Mononuclear cell (primary cell): ENCODE results near the gene CDHR5. TPM values are rescaled to one million over a fixed set of nuclear protein-coding genes. Genes with fewer than 3 reads are reported as not detected.

Experiments
- H3K27me3 ChIP-seq: 2 replicates; pipeline ENCODE4 v1.6.0; 2011; ENCODE audit warnings: low read length, control low read depth; ENCODE audit not compliant: insufficient read depth
- H3K4me1 ChIP-seq: 2 replicates; pipeline ENCODE4 v1.5.1; 2011; ENCODE audit warnings: mild to moderate bottlenecking, low read length, control low read depth; ENCODE audit not compliant: insufficient read depth
- H3K4me3 ChIP-seq: 2 replicates; pipeline ENCODE4 v1.5.1; 2011; ENCODE audit warnings: mild to moderate bottlenecking, low read length, moderate library complexity
- H3K9me3 ChIP-seq: 2 replicates; pipeline ENCODE4 v1.5.1; 2011; ENCODE audit warnings: low read depth, mild to moderate bottlenecking, control low read depth, low read length
- total RNA-seq: library from RNA; depleted of rRNA; stranded (reverse); fragments of >200 nt; gene quantifications from one replicate; pipeline ENCODE4 v1.2.3, GENCODE V29; 2012

CDHR5 gene
- total RNA-seq, 1 donor: 0.10 TPM

DNA sequence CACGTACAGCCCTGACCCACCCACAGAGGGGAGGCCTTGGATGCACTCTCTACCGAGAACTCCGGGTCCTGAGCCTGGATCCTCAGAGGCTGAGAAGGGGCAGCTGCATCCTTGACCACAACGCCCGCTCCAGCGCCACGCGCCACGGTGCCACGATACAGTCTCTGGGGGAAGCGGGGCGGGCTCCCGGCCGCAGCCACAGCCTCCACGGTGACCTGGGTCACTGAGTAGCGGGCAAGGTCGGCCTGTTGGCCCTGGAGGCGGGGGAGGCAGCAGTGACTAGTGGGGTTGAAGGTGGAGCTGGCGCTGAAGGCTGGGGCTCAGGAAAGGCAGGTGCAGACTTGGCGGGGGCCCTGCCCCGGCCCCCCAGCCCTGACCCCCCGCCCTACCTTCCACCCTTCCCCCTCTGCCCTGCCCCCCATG lies 5.1 kb downstream of the CDHR5 start:
- Histone ChIP-seq H3K9me3 (no peaks in the 10 kb centered on the region), H3K4me3 (no peak overlapping the region), H3K4me1 (peaks cover 18% of the 10 kb centered on the region), H3K27me3 (no peaks in the 10 kb centered on the region)

DNA sequence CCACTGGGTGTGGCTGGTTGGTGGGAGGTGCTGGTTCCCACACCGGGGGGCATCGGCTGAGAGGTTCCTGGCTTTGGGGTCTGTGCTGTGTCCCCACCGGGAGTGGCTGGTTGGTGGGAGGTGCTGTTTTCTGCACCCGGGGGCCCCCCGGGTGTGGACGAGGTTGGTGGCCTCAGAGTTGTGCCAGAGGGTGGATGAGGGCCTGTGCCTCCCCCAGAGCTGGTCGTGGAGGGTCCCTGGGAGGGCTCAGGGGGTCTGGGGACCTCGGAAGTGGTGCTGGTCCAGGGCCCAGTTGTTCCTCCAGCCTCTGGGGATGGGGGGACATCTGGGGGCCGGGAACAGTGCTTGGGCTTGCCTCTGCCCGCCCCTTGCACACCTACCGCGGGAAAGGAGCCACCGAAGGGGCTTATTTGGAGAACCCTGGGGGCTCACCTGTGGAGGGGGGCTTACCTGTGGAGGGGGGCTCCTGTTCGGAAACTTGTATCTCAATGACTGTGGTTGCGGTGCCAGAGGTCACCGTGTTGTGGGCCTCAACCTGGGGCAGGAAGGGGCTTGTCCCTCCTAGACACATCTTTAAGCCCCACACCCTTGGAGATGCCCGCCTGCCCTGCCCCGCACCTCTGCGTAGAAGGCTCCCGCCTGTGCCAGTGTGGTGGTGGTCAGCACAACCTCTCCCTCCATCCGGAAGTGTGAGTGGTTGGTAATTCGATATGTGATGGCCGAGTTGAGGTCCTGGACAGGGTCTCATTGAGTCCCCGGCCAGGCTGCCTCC lies 5.7 kb downstream of the CDHR5 start:
- H3K9me3 ChIP-seq: no peaks in the 10 kb centered on the region

DNA sequence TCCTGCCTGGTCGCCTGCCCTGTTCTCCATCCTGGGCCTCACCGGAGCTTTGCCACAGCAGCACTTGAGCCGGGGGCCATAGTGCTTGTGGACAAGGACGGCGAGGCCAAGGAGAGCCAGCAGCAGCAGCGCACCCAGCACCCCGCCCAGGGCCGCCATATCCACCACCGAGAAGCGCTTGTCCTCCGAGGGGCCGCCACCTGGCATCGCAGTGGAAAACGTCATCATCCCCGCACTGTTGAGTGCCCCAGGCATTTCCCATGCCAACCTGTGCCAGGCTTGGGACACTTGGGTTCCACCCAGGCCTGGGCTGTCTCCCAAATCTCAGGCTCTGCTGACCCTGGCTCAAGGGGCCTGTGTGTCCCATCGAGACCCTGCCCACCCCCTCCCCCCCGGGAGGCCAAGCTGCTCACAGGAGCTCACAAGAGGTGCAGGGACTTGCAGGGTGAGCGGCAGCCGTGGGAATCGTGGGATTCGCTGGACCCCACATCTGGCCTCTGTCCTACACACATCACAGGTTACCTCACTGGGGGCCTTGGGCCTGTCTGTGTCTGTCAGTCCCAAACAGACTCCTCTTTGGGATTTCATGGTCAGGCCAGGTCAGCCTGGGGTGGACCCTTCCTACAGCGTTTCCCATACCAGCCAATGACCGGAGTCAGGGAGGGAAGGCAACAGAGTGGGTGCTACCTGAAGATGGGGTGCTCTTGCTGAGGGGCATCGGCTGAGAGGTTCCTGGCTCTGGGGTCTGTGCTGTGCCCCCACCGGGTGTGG lies 6.7 kb downstream of the CDHR5 start:
- no peaks in the 10 kb centered on the region for H3K9me3 ChIP-seq
- no peak overlapping the region for H3K4me3 ChIP-seq
- H3K4me1 ChIP-seq: peaks cover 31% of the 10 kb centered on the region
- H3K27me3 ChIP-seq: no peaks in the 10 kb centered on the region

More for the DNA sequence above, 5.7 kb downstream of the CDHR5 start:
- H3K4me3 ChIP-seq: no peak overlapping the region
- H3K4me1 ChIP-seq: peaks cover 24% of the 10 kb centered on the region
- no peaks in the 10 kb centered on the region for H3K27me3 ChIP-seq

DNA sequence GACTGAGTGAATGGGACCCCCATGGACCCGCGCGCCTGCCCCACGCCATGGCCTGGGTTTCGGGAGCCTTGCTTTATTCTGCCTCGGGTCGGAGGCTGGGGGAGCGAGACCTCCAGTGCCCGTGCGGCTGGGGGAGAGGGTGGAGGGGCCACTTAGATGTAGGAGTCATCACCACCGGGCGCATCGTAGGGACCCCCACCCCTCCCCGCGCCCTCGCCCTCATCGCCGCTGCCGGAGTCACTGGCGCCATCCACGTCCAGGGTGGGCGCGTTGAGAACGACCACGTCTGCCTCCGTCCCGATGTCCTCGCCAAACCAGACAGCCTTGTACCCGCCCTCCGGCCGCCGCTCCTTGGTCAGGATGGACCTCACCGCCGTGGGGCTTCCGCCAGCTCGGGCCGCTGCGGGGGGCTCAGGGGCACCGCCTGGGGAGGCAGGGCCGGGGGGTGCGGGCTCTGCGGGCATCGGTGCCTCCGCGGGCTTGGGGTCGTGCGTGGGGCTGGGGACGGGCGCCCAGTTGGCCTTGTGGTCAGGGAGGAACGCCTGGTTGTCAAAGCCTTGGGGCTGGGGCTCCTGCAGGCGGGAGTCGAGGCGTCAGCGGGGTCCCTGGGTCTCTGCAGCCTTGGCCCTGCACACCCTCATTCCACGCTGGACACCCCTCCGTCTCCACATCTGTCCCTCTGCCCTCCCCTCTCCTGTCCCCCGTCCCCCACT lies 7.4 kb downstream of the CDHR5 start:
- Histone ChIP-seq H3K4me3 (no peak overlapping the region), H3K27me3 (no peaks in the 10 kb centered on the region), H3K4me1 (peaks cover 34% of the 10 kb centered on the region), H3K9me3 (no peaks in the 10 kb centered on the region)

DNA sequence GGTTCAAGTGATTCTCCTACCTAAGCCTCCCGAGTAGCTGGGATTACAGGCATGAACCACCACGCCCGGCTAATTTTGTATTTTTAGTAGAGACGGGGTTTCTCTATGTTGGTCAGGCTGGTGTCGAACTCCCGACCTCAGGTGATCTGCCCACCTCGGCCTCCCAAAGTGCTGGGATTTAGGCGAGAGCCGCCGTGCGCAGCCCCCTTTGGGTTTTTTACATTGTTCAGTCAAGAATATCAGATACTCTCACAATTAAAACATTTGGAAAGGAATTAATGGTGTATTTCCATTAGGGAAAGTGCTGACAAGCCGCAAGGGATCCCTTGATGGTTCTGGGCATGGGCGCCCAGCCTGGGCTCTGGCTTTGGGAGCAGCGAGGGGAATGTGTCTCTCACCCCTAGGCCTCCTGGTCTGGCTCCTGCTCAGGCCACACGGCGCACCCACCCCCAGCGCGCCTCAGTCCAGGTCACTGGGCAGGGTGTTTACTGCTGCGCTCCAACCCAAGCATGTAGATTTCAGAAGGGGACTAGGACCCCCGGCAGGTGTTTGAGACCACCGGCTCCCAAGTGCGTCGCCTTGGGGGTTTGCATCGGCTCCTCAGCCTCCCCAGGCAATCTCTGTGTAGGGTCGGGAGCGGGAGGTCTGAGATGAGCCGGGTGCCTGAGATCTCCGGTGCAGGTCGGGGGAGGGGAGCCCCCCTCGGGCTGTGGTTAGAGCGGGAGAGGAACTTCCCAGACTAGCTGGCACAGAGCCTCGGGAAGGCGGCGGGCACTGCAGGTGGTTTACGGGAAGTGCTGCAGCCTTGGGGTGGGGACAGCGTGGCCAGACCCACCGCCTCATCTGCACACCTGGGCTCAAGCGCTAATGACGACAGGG lies 8.2 kb downstream of the CDHR5 start:
- H3K4me1 ChIP-seq: peaks cover 34% of the 10 kb centered on the region
- H3K4me3 ChIP-seq: peak overlapping the region; percentile 87
- no peaks in the 10 kb centered on the region for H3K9me3 ChIP-seq
- no peaks in the 10 kb centered on the region for H3K27me3 ChIP-seq

DNA sequence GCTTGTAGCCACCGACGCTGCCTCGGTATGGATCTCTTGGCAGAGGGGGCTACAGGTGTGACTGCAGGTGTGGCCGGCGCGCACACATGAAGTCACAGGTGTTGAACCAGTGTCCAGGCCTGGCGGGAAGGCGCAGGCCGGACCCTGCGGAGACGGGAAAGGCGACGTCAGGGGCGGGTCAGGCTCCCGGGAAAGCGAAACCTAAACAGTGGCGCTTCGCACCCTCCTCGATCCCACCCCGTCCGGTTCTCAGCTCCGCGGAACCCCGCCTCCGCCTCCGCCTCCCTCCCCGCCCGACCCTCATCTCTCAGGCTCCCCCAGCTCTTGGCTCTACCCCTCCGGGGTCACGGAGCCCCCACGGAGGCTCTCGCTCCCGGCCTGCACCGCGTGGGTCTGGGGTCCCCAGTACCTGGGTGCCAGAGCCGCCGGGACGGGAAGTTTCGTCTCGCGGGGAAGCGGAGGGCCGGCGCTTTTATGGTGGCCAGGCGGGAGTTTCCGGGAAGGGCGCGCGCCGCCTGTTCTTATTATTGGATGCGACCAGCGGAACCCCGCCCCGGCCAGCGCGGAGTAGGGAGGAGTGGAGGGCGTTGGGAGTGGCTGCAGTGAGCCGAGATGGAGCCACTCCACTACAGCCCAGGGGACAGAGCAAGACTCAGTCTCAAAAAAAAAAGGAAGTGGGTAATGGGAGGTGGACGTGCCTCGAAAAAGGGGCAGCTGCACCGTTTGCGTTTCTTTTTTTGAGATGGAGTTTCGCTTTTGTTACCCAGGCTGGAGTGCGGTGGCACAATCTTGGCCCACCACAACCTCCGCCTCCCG lies 9.0 kb downstream of the CDHR5 start, which contains the start of gene IRF7:
IRF7 (minus strand) TSS at position 447 of the 816 bp plus-strand sequence. CDS start 586 bp downstream, outside the sequence.
- H3K9me3 ChIP-seq: no peaks in the 10 kb centered on the region
- no peaks in the 10 kb centered on the region for H3K27me3 ChIP-seq
- peaks cover 34% of the 10 kb centered on the region for H3K4me1 ChIP-seq
- H3K4me3 ChIP-seq: peak within 1 kb of the TSS; percentile 87

DNA sequence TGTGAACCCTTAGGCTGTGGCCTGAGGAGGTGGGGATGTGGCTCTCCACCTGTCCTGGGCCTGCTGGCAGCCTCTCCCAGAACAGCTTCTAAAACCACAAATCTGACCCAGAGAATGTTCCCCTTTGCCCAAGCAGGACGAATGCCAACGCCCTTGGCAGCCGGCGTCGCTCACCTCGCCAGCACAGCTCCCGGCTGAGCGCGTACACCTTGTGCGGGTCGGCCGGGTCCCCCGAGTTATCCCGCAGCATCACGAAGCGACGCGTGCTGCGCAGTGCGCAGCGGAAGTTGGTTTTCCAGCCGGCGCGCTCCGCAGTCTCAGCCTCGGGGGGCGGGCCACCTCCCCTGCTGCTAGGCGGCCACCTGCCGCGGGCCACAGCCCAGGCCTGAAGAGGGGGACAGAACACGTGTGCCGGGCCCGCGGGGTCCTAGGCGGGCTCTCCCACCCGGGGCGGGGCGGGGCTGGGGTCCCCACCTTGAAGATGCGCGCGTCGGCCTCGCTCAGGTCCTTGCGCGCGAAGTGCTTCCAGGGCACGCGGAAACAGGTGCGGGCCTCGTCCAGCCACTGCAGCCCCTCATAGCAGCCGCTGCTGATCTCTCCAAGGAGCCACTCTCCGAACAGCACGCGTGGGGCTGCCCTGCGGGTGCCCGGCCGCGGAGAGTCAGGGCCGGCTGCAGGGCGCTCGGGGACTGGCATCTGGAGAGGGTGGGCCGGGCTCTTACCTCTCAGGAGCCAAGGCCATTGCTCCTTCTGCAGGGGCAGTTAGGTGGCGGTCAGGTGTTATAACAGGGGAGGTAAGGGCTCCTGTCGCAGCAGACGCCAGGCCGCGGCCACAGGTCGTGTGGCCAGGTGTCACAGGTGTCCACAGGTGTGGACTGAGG lies 9.9 kb downstream of the CDHR5 start:
- Histone ChIP-seq H3K4me1 (peaks cover 34% of the 10 kb centered on the region), H3K27me3 (no peaks in the 10 kb centered on the region), H3K9me3 (no peaks in the 10 kb centered on the region), H3K4me3 (peak overlapping the region; percentile 87)

DNA sequence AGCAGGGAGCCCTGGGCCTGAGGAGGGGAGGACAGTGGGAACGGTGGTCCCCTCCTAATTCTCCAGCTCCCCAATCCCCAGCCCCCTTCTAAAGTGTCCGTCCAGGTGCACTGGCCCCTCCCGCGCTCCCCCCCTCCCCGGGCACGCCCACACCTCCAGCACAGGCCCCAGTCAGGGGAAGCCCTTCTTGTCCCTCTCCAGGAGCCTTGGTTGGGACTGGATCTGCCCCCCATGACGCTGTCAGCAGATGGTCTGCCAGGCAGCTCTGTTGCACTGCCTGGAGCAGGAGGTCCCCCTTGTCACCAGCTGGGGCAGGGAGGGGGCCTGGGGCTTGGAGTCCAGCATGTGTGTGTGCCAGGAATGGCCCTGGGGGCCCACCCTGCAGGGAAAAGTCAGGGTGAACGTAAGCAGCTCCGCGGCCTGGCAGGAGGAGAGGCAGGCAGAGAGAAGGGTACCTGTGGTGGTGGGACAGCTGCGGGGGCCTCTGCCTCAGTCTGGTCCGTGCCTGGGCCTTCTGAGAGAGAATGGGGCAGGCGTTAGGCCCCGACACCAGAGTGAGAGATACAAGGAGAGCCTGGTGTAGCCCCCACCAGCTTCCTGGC lies 10.6 kb downstream of the CDHR5 start:
- Histone ChIP-seq H3K4me3 (peak overlapping the region; percentile 87), H3K27me3 (no peaks in the 10 kb centered on the region), H3K4me1 (peaks cover 34% of the 10 kb centered on the region)

DNA sequence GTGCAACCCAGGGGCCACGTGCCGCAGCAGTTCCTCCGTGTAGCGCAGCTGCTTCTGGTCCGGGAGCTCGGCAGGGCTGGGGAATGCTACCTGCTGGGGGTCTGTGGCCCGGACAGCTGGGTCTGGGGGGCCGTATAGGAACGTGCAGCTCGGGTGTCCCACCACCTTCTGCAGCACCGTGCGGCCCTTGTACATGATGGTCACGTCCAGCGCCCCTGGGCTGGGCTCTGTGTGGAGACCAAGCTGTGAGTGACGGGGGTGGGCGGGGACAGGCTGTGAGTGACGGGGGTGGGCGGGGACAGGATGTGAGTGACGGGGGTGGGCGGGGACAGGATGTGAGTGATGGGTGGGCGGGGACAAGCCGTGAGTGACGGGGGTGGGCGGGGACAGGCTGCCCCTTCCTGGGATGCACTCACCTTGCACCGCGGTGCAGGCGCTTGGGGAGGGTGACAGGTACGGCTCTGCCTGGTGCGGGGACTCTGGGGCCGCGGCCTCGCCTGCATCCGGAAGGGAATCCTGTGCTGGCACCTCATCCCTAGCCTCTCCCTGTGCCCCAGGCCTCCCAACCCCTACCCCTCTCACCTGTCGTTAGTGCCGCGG lies 11.3 kb downstream of the CDHR5 start:
- H3K9me3 ChIP-seq: no peaks in the 10 kb centered on the region
- no peak overlapping the region for H3K4me3 ChIP-seq
- peaks cover 34% of the 10 kb centered on the region for H3K4me1 ChIP-seq
- H3K27me3 ChIP-seq: no peaks in the 10 kb centered on the region

More for the DNA sequence above, 10.6 kb downstream of the CDHR5 start:
- no peaks in the 10 kb centered on the region for H3K9me3 ChIP-seq

DNA sequence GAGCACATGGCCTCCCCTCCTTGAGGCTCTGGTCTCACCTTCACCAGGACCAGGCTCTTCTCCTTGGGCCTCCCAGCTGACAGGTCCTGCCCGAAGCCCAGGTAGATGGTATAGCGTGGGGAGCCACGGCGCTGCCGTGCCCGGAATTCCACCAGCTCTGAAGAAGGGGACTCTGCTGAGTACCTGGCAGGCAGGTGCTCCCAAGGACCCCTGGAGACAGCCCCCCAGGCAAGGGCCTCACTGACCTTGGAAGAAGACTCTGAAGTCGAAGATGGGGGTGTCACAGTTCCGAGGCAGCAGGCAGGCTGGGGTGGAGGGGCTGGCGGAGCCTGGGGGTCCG lies 11.8 kb downstream of the CDHR5 start:
- Histone ChIP-seq H3K27me3 (no peaks in the 10 kb centered on the region), H3K9me3 (no peaks in the 10 kb centered on the region), H3K4me3 (no peak overlapping the region), H3K4me1 (peaks cover 34% of the 10 kb centered on the region)

DNA sequence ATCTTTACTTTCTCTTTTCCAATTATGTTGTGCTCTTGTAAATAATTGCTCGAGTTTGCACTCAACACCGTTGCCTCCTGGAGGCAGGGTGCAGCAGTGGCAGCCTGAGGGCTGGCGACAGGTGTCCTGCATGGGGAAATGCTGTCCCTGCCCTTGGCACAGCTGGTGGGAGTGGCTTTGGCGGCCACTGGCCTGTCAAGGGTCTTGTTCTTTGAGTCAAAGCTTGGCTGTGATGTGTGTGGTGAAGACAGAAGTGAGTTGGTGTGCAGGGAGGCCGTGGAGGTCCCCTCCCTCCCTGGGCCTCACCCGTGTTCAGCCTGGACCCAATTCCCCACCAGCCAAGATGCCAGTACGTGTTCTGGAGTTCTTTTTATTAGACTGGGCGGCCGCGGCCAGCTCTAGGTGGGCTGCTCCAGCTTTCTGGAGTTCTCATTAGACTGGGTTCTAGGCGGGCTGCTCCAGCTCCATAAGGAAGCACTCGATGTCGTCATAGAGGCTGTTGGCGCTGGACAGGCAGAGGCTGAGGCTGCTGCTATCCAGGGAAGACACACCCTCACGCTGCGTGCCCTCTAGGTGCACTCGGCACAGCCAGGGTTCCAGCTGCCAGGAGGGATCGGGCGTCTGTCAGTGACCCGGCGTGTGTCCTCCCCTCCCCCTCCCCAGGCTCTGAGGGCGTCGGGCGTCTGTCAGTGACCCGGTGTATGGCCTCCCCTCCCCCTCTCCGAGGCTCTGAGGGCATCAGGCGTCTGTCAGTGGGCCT lies 12.4 kb downstream of the CDHR5 start:
- H3K27me3 ChIP-seq: no peaks in the 10 kb centered on the region
- no peak overlapping the region for H3K4me3 ChIP-seq
- no peaks in the 10 kb centered on the region for H3K9me3 ChIP-seq
- H3K4me1 ChIP-seq: peaks cover 34% of the 10 kb centered on the region
